Measurements from ENCODE around the gene COL21A1. TPM values are rescaled to one million over a fixed set of nuclear protein-coding genes. Genes with fewer than 3 reads are reported as not detected.
"Not testable (repeated sequence)": the region's sequence is repeated elsewhere in the genome, so short reads cannot be mapped to it uniquely, and the experiment has no call there.

COL21A1 gene
- total RNA-seq, 1 donor from 2014 or later = 16.7 TPM

DNA sequence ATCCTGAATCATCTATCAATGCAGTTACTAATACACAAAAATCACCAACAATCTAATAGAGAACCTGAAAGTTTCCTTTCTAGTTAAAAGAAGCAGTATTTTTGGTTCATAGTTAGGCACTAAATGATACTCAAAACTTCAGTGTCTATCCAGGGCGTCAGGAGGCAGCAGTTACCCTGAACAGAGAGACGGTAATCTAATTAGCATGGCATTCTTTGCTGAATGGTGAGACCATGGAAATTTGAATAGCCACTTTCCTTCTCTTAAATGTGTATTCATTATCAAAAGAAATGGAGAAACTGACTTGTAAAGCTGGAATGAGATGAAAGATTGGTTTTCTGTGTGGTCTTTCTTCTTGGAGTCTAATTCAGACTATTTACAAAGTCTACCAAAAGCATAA, 225.4 kb downstream of the COL21A1 start:
- Histone ChIP-seq H3K27me3 (no peaks in the 10 kb centered on the region), H3K4me3 (no peak overlapping the region), H3K9me3 (no peaks in the 10 kb centered on the region), H3K27ac (no peak overlapping the region), H3K4me1 (no peaks in the 10 kb centered on the region), H3K36me3 (no peaks in the 10 kb centered on the region)
- TF ChIP-seq POLR2A (IDR thresholded peaks at IDR 0.05) (no peak), POLR2AphosphoS5 (IDR thresholded peaks at IDR 0.05; ENCODE audit: insufficient read depth in 1 of 2, low read depth in 1 of 2) (no peak)
- TF ChIP-seq, protein P1, sequence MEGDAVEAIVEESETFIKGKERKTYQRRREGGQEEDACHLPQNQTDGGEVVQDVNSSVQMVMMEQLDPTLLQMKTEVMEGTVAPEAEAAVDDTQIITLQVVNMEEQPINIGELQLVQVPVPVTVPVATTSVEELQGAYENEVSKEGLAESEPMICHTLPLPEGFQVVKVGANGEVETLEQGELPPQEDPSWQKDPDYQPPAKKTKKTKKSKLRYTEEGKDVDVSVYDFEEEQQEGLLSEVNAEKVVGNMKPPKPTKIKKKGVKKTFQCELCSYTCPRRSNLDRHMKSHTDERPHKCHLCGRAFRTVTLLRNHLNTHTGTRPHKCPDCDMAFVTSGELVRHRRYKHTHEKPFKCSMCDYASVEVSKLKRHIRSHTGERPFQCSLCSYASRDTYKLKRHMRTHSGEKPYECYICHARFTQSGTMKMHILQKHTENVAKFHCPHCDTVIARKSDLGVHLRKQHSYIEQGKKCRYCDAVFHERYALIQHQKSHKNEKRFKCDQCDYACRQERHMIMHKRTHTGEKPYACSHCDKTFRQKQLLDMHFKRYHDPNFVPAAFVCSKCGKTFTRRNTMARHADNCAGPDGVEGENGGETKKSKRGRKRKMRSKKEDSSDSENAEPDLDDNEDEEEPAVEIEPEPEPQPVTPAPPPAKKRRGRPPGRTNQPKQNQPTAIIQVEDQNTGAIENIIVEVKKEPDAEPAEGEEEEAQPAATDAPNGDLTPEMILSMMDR (IDR thresholded peaks at IDR 0.05) = no peak
- intact Hi-C loops (cut with DNase I) = no loop called here
- no peak for DNase-seq (ENCODE audit: extremely low spot score in 2 of 2)

DNA sequence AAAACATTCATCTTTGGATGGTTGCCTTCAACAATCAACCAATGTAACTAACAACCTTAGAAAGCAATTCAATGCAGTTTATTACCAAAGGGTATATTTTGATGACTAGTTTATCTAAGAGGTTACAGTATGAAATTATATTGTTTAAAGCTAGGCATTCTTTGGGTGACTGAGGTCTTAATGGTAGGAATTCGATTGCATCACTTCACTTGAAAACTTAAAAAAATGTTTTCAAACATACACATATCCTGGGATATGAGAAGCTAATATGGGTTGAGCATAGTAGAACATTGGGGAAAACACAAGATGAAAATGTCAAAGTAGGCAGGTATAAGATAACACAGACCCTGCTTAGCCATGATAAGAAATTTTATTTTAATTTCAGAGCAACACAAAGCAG, 227.4 kb downstream of the COL21A1 start:
- intact Hi-C loops (cut with DNase I) = no loop called here
- no peaks in the 10 kb centered on the region for H3K9me3 ChIP-seq

DNA sequence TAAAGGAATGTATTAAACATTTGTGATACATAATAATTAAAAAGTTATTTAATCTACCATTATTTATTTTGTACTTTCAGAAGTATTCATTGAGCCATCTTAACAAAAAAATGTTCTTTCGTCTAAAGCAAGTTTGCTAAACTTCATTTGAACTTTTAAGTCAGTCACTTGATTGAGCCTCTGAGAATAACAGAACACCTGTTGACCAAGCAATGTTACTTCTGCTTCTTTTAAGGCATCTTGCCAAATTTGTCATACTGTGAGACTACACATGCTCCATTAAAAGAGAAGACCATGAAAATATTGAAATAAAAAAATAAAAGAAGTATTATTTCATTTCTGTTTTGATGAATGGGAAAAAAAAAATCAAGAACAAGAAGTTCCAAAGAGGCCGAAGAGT, 230.2 kb downstream of the COL21A1 start:
- Histone ChIP-seq H3K4me3 (no peak overlapping the region), H3K9me3 (no peaks in the 10 kb centered on the region), H3K4me1 (no peaks in the 10 kb centered on the region), H3K36me3 (no peaks in the 10 kb centered on the region), H3K27me3 (no peaks in the 10 kb centered on the region), H3K27ac (no peak overlapping the region)
- TF ChIP-seq POLR2AphosphoS5 (IDR thresholded peaks at IDR 0.05; ENCODE audit: insufficient read depth in 1 of 2, low read depth in 1 of 2) (no peak), POLR2A (IDR thresholded peaks at IDR 0.05) (no peak)
- TF ChIP-seq, protein P1 (IDR thresholded peaks at IDR 0.05) = no peak
- DNase-seq (ENCODE audit: extremely low spot score in 2 of 2) = no peak
- intact Hi-C loops (cut with DNase I) = no loop called here

More for the DNA sequence above, 227.4 kb downstream of the COL21A1 start:
- H3K4me3 ChIP-seq = no peak overlapping the region
- H3K4me1 ChIP-seq = no peaks in the 10 kb centered on the region
- H3K36me3 ChIP-seq = no peaks in the 10 kb centered on the region
- H3K27me3 ChIP-seq = no peaks in the 10 kb centered on the region
- DNase-seq (ENCODE audit: extremely low spot score in 2 of 2) = no peak
- no peak overlapping the region for H3K27ac ChIP-seq
- no peak for TF ChIP-seq POLR2AphosphoS5 (IDR thresholded peaks at IDR 0.05; ENCODE audit: insufficient read depth in 1 of 2, low read depth in 1 of 2)
- TF ChIP-seq POLR2A (IDR thresholded peaks at IDR 0.05) = no peak
- TF ChIP-seq, protein P1 (IDR thresholded peaks at IDR 0.05) = no peak

DNA sequence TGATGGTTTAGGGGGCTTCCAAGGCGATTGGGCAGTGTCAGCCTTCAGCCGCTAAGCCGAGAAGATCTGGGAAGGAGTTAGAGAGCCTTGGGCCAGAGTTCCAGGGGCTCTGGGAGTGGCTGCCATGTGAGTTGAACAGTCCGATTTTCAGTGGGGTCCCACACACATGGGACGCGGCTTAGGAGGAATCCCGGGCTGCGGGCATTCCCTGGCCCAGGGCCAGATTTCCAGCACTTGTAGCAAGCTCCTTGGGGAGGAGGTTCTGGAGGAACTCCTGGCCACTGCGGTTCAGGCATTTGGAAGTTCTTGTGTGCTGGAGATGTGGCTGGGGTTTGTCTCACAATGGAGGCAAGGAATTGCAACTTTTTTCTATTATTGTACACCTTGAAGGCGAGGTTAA, 233.3 kb downstream of the COL21A1 start:
- H3K27me3 ChIP-seq; H3K4me3 ChIP-seq; intact Hi-C loops (cut with DNase I); H3K27ac ChIP-seq; DNase-seq (ENCODE audit: extremely low spot score in 2 of 2); H3K36me3 ChIP-seq; H3K9me3 ChIP-seq; H3K4me1 ChIP-seq: not testable (repeated sequence)

DNA sequence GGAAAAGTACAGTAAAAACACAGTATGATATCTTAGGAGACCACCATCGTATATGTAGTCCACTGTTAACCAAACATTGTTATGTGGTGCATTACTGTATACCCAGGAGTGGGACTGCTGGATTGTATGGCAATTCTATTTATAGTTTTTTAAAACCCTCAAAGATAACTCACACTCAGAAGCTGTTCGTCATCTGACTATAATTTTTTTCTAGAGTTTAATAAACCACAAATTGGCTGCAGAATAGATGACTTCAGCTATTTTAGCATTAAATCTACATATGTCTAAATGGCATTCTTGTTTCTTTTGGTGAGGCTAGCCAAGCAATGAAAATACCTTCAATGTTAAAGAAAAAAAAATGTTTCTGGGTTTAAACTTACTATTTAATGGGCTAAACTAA, 237.7 kb downstream of the COL21A1 start:
- intact Hi-C loops (cut with DNase I) = no loop called here
- Histone ChIP-seq H3K27me3 (no peaks in the 10 kb centered on the region), H3K4me1 (no peaks in the 10 kb centered on the region), H3K9me3 (no peaks in the 10 kb centered on the region), H3K4me3 (no peak overlapping the region), H3K27ac (no peak overlapping the region), H3K36me3 (no peaks in the 10 kb centered on the region)
- no peak for DNase-seq (ENCODE audit: extremely low spot score in 2 of 2)
- TF ChIP-seq POLR2AphosphoS5 (IDR thresholded peaks at IDR 0.05; ENCODE audit: insufficient read depth in 1 of 2, low read depth in 1 of 2) (no peak), POLR2A (IDR thresholded peaks at IDR 0.05) (no peak)
- TF ChIP-seq, protein P1 (IDR thresholded peaks at IDR 0.05) = no peak

Small RNA genes within 50 kb of the gene (small RNA-seq; reads per million reads assigned to genes)
- gene DHFRP6 = not detected

Measured in vagina (tissue), 2 donors.